GM12864 (cell line): ENCODE data around the gene EDC3.
A peak's percentile ranks its signal among the peaks of the same experiment; 100 is the strongest.

Experiments
- DNase-seq: peaks from one replicate; pipeline ENCODE4 v3.0.0-alpha.2; 2011; ENCODE audit warnings: low read depth
- H3K4me3 ChIP-seq: 2 replicates; pipeline ENCODE4 v1.5.1; 2011; ENCODE audit warnings: mild to moderate bottlenecking, low read depth, low read length, control low read depth
- TF ChIP-seq, protein P1 (sequence below): IDR thresholded peaks from 2 replicates; pipeline ENCODE4 v1.5.1; 2011; ENCODE audit warnings: low read depth, mild to moderate bottlenecking, moderate library complexity, low read length, control low read depth, inconsistent platforms; ENCODE audit errors: missing control alignments

Gene EDC3

DNA sequence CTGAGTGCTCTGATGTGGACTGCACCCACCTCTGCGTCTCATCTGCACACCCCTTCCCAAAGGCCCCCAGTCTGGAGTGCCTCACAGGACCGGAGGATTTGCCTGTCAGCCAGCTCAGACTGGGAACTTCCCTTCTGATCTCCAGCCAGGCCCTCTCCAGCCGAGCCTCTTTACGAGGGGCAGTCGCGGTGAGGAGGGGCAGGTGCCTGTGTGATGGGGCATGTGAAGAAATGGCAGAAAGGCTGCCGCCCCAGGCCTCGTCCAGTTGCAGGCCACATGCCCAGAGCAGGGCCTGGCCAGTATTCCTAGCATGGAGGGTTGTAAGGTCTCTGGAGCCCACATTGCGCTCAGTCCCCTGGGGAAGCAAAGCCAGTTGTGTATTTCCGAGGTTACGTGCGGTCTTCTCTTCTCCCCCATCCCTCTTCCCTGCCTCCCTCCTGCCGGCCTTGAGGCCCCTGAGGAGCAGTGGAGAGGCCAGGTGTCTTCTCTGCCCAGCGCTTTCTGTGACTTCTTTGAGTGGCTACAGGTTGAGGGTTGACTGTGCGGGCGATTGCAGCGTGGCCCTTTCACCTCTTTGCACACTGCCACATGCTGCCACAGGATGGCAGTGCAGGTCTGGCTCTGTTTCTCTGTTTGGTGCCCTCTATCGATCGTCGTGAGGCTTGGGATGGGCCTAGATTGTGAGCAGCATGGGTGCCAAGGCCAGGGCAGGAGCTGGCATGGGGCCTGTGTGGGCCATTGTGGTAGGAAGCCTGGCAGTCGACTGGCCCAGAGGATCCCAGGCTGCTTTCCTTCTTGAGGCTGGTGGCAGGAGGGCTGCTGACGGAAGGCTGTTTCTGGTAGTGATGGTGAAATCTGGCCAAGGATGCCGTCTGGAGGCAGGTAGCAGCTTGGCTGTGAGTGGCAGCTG is 74.9 kb downstream of the EDC3 start:
- H3K4me3 ChIP-seq: no peak overlapping the region
- DNase-seq: no peak
- TF ChIP-seq, protein P1, sequence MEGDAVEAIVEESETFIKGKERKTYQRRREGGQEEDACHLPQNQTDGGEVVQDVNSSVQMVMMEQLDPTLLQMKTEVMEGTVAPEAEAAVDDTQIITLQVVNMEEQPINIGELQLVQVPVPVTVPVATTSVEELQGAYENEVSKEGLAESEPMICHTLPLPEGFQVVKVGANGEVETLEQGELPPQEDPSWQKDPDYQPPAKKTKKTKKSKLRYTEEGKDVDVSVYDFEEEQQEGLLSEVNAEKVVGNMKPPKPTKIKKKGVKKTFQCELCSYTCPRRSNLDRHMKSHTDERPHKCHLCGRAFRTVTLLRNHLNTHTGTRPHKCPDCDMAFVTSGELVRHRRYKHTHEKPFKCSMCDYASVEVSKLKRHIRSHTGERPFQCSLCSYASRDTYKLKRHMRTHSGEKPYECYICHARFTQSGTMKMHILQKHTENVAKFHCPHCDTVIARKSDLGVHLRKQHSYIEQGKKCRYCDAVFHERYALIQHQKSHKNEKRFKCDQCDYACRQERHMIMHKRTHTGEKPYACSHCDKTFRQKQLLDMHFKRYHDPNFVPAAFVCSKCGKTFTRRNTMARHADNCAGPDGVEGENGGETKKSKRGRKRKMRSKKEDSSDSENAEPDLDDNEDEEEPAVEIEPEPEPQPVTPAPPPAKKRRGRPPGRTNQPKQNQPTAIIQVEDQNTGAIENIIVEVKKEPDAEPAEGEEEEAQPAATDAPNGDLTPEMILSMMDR: peak; percentile 100

DNA sequence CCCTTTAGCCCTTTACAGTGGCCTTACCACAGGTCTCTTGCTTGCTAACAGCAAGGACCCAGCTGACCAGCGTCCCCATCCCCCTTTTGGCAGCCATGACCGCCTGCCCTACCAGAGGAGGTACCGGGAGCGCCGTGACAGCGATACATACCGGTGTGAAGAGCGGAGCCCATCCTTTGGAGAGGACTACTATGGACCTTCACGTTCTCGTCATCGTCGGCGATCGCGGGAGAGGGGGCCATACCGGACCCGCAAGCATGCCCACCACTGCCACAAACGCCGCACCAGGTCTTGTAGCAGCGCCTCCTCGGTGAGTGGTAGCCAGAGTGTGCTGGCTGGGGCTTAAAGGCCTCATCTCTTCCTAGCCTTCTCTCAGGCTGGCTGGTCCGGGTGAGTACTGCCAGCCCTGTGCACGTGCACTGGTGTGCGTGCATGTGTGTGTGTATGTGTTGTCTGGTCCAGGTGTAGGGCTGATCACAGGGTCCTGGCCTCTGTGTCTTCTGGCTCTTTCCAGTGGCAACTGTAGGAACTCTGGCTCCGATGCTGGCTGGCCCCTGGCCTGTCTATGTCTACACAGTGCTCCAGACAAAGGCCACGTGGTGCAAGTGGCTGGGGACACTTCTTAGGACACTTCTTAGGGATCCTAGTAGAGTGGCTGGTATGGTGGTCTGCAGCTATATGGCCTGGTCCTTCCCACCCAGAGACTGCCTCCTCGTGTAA is 75.7 kb downstream of the EDC3 start:
- H3K4me3 ChIP-seq: no peak overlapping the region
- no peak for DNase-seq
- TF ChIP-seq, protein P1: no peak

GRCh38 chr15:74618841-74619596 is 76.8 kb downstream of the EDC3 start:
- TF ChIP-seq, protein P1: no peak
- DNase-seq: no peak
- H3K4me3 ChIP-seq: no peak overlapping the region

- TF ChIP-seq, protein P1: no peak
- no peak for DNase-seq
- H3K4me3 ChIP-seq: peak overlapping the region; percentile 85
Observed at GRCh38 chr15:74616996-74617395, 78.8 kb downstream of the EDC3 start.

- H3K4me3 ChIP-seq: peak overlapping the region; percentile 85
- DNase-seq: no peak
- TF ChIP-seq, protein P1: no peak
Observed at GRCh38 chr15:74616366-74616939, 79.4 kb downstream of the EDC3 start.

GRCh38 chr15:74615508-74616365 is 80.1 kb downstream of the EDC3 start, which contains the start of gene CLK3:
Gene CLK3, plus strand, starts transcription at chr15:74615836. Its CDS starts 3,361 bp downstream, at chr15:74619197.
- peak within 1 kb of the TSS; percentile 85 for H3K4me3 ChIP-seq
- DNase-seq: peak; percentile 80
- TF ChIP-seq, protein P1: no peak
